A549 treated with ZK216348 at 1 μM for 4 hours (cell line): ENCODE data around the gene TPGS1. TPM values are rescaled to one million over a fixed set of nuclear protein-coding genes. Genes with fewer than 3 reads are reported as not detected.

Source experiments
- total RNA-seq: library from RNA; stranded (reverse); fragments of 200-300 nt; extraction: Qiagen RNA extraction; gene quantifications from 5 replicates; pipeline ENCODE4 v1.2.3, GENCODE V29; 2022; ENCODE audit warnings: low read depth

The TPGS1 gene, protein sequence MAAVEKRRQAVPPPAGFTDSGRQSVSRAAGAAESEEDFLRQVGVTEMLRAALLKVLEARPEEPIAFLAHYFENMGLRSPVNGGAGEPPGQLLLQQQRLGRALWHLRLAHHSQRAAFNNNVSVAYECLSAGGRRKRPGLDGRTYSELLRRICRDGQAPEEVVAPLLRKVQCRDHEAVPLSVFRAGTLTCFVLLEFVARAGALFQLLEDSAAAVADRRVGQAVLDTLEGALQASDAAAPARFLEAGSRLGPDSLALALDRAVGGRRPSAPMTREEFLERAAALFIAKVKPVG
- total RNA-seq = 7.6 to 22.9 TPM (median 18.8 TPM) in 5 replicates

DNA sequence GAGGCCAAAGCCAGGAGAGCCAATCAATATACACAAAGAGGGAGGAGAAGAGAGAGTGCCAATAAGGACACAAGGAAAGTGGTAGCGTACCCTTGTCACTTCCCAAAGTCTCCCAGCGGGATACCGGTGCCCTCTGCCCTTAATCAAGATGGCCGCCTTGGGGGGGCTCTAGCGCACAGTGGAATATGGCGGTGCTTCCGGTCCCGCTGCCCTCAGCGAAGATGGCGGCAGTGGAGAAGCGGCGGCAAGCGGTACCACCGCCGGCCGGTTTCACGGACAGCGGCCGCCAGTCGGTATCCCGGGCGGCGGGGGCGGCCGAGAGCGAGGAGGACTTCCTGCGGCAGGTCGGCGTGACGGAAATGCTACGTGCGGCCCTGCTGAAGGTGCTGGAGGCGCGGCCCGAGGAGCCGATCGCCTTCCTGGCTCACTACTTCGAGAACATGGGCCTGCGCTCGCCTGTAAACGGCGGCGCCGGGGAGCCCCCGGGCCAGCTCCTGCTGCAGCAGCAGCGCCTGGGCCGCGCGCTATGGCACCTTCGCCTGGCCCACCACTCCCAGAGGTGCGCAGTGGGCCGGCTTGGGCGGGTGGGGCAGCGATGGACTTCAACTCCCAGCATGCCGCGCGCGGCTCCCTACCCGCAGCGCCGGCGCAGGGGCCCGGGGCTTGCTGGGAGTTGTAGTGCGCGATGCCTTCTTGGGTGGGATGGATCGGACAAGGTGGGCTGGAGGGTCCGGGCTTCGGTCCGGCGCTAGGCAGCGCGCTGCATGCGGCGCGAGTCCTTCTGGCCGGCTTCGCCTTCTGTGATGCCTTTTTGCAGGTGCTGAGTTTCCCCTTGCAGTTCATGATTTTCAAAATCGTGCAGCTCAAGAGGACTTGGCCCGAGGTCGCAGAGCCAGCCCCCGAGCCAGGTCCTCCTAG is at the start of gene TPGS1:
Gene TPGS1, plus strand, starts transcription at position 212 of the 918 bp plus-strand sequence. Its CDS starts 10 bp downstream, at position 222.

DNA sequence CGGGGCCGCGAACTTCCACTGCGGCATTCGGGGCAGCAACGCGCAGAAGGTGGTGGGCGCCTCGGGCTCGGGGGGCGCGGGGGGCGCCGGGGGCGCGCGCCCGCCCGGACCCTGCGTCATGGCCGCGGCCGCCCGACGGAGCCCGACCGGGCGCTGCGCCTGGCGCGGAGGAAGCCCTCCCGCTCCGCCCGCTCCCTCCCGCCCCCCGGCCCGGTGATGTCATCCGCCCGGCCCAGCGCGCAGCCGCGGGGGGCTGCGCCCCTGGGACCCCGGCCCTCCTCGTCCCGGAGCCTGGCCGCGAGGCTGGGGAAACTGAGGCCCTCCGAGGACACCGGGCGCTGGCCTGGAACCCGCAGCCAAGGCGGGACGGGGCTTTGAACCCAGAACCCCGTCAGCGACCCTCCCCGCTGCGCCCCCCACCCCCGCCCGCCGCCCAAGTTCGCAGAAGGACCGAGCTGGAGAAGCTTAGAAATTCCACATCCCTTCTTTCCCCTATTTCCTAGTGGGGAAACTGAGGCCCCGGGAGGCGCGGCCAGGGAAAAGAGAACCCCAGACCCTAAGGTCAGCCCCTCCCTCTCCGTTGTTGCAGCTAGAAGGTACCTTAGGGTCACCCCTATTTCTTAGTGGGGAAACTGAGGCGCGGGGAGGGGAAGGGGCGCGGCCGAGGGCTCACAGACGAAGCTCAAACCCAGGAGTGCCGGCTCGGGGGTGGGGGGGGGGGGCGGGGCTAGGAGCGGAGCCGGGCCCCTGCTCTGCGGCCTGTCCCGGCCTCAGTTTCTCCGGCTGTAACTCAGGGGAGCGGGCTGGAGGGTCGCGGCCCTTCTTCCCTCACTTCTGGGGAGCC is 46.2 kb upstream of the TPGS1 start, which contains the start of gene SHC2:
Gene SHC2, minus strand, starts transcription at position 157 of the 844 bp plus-strand sequence. Its CDS starts 37 bp downstream, at position 120.

DNA sequence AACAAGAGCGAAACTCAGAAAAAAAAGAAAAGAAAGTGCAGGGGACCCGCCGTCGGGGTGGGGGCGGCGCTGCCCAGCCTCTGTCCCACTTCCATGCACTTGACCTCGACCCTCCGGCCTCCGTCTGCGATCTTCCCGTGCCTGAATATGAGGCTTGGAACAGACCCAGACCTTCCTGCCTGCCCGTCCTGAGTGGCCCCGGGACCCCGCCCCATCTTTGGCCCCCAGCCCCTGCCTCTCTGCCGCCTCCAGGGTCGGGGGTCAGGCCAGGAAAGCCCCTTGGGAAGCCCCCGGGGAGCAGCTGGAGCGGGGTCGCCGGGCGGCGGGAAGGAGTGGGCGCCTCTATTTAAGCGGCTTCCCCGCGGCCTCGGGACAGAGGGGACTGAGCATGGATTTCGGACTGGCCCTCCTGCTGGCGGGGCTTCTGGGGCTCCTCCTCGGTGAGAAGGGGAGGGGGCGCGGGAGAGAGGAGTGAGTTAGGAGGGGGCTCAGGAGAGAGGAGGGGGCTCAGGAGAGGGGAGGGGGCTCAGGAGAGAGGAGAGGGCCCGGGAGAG is 11.1 kb upstream of the TPGS1 start, which contains the start of gene MADCAM1:
Gene MADCAM1, plus strand, starts transcription at position 375 of the 554 bp plus-strand sequence. Its CDS starts 14 bp downstream, at position 389.

DNA sequence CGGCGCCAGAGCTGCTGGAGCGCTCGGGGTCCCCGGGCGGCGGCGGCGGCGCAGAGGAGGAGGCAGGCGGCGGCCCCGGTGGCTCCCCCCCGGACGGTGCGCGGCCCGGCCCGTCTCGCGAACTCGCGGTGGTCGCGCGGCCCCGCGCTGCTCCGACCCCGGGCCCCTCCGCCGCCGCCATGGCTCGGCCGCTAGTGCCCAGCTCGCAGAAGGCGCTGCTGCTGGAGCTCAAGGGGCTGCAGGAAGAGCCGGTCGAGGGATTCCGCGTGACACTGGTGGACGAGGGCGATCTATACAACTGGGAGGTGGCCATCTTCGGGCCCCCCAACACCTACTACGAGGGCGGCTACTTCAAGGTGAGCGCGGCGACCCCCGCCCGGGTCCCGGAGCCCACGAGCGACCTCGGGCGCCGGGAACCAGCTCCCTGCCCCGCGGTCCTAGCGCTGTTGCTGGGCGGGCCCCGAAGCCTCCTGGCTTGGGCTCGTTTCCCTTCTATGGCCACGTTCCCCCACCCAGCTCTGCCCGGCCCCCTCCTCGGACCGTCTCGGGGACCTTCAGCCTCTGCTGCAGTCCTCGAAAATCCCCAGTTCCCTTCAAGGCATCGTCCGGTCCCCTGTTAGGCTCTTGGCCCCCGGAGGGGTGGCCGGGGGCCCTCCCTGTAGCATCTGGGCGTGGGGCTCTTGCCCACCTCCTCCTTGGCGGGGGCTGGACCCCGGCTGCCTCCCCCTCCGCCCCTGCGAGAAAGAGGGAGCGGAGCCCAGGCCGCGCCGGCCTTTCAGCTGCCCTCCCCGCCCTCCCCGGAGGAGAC is 24.7 kb downstream of the TPGS1 start, which contains the start of gene CDC34:
Gene CDC34, plus strand, starts transcription at position 8 of the 808 bp plus-strand sequence. Its CDS starts 172 bp downstream, at position 180.

DNA sequence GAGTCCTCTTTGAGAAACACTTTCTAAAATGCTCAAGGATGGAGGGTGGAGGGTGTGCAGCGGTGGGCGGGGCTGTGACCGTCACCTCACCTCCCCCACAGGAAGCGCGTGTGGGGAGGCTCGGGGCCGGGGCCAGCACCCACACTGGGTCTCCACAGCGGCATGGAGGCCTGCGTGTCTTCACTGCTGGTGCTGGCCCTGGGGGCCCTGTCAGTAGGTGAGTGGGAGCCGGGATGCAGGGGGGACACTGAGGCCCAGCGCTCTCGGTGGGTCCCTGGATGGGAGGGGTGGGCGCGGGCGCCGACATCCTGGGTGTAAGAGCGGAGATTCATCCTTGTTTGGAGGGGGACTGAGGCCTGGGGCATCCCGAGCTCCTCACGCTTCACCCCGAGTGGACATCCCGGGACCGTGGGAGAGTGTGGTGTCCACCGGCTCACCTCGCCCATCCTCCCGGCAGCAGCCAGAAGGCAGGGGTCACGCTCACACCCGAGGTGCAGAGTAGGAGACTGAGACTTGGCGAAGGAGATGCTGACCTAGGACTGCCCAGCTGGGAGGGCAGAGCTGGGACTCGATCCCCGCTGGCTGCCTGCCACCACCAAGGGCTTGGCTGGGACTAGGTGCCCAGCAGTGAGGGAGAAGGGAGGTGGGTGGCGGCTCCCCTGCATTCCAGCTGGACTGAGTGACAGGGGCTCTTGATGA is 36.8 kb downstream of the TPGS1 start, which contains the start of gene GZMM:
Gene GZMM, plus strand, starts transcription at position 144 of the 699 bp plus-strand sequence. Its CDS starts 19 bp downstream, at position 163.

Other genes starting within 250 kb of the TPGS1 start
- 57.5 to 116 TPM (median 106 TPM) in 5 replicates for gene PLPP2, start 216.1 kb upstream of the TPGS1 start, total RNA-seq
- gene MIER2, start 162.7 kb upstream of the TPGS1 start, total RNA-seq = 12.3 to 23.7 TPM (median 21.0 TPM) in 5 replicates
- gene C2CD4C, start 98.3 kb upstream of the TPGS1 start, total RNA-seq = 0.14 to 0.75 TPM (median 0.46 TPM) in 5 replicates
- 0.58 to 1.2 TPM (median 1.0 TPM) in 5 replicates for gene SHC2, start 46.5 kb upstream of the TPGS1 start, total RNA-seq
- 0.18 to 0.51 TPM (median 0.31 TPM) in 4 of 5 replicates, not detected in the other for gene MADCAM1, start 11.0 kb upstream of the TPGS1 start, total RNA-seq
- gene CDC34, start 24.3 kb downstream of the TPGS1 start, total RNA-seq = 53.3 to 112 TPM (median 108 TPM) in 5 replicates
- 0.28 to 0.63 TPM (median 0.43 TPM) in 4 of 5 replicates, not detected in the other for gene GZMM, start 36.6 kb downstream of the TPGS1 start, total RNA-seq
- 506 to 741 TPM (median 712 TPM) in 5 replicates for gene BSG, start 65.1 kb downstream of the TPGS1 start, total RNA-seq
- 20.5 to 50.9 TPM (median 41.7 TPM) in 5 replicates for gene HCN2, start 82.4 kb downstream of the TPGS1 start, total RNA-seq
- gene POLRMT, start 126.0 kb downstream of the TPGS1 start, total RNA-seq = 68.8 to 114 TPM (median 109 TPM) in 5 replicates
- 0.21 to 1.0 TPM (median 0.87 TPM) in 5 replicates for gene FGF22, start 132.4 kb downstream of the TPGS1 start, total RNA-seq
- 47.8 to 75.4 TPM (median 73.2 TPM) in 5 replicates for gene RNF126, start 155.7 kb downstream of the TPGS1 start, total RNA-seq
- 142 to 260 TPM (median 223 TPM) in 5 replicates for gene FSTL3, start 168.9 kb downstream of the TPGS1 start, total RNA-seq
- gene PRSS57, start 188.0 kb downstream of the TPGS1 start, total RNA-seq = not detected in 5 replicates
- 9.7 to 17.2 TPM (median 14.3 TPM) in 5 replicates for gene PALM, start 201.4 kb downstream of the TPGS1 start, total RNA-seq
- 57.6 to 105 TPM (median 93.9 TPM) in 5 replicates for gene MISP, start 243.6 kb downstream of the TPGS1 start, total RNA-seq